ENCODE data around the gene LITAFD. TPM values are rescaled to one million over a fixed set of nuclear protein-coding genes. Genes with fewer than 3 reads are reported as not detected.

LITAFD gene
- total and polyA plus RNA-seq, 12 donors, result not detected

GRCh38 chr16:8845699-8846298 is 36.4 kb upstream of the LITAFD start:
- intact Hi-C loops (cut with DNase I), result no loop called here
- Histone ChIP-seq H3K36me3 (replicated peaks in 1 of 2) (peaks cover 0 to 20% of the 10 kb centered on the region in 2 donors), H3K9me3 (replicated peaks in 1 of 3) (no peaks in the 10 kb centered on the region), H3K4me3 (no peak overlapping the region), H3K27me3 (no peaks in the 10 kb centered on the region), H3K4me1 (replicated peaks in 1 of 2) (peaks cover 17 to 21% of the 10 kb centered on the region in 2 donors), H3K27ac (no peak overlapping the region)
- 92 to 95% (median 94%) methylated on average over 7 of the region's 7 CpGs for WGBS, 4 donors
- TF ChIP-seq CTCF (IDR thresholded peaks at IDR 0.05), result no peak
- TF ChIP-seq POLR2A (IDR thresholded peaks at IDR 0.05), result no peak
- no peak for DNase-seq

- Histone ChIP-seq H3K9me3 (replicated peaks in 1 of 3) (no peaks in the 10 kb centered on the region), H3K27me3 (no peaks in the 10 kb centered on the region), H3K4me1 (replicated peaks in 1 of 2) (peaks cover 18 to 23% of the 10 kb centered on the region in 2 donors), H3K36me3 (replicated peaks in 1 of 2) (peaks cover 0 to 20% of the 10 kb centered on the region in 2 donors), H3K4me3 (no peak overlapping the region), H3K27ac (no peak overlapping the region)
- WGBS, 4 donors, result 92 to 95% (median 93%) methylated on average over 10 of the region's 10 CpGs
- TF ChIP-seq CTCF (IDR thresholded peaks at IDR 0.05), result no peak
- no peak for TF ChIP-seq POLR2A (IDR thresholded peaks at IDR 0.05)
- intact Hi-C loops (cut with DNase I), result no loop called here
- no peak for DNase-seq
Measured at GRCh38 chr16:8846401-8846932, 35.7 kb upstream of the LITAFD start.

- Histone ChIP-seq H3K27me3 (no peaks in the 10 kb centered on the region), H3K36me3 (replicated peaks in 1 of 2) (peaks cover 0 to 25% of the 10 kb centered on the region in 2 donors), H3K9me3 (replicated peaks in 1 of 3) (no peaks in the 10 kb centered on the region), H3K4me1 (replicated peaks in 1 of 2) (peaks cover 18 to 23% of the 10 kb centered on the region in 2 donors), H3K4me3 (no peak overlapping the region), H3K27ac (no peak overlapping the region)
- 81 to 93% (median 91%) methylated on average over 11 to 13 of the region's 13 CpGs for WGBS, 4 donors
- DNase-seq, result no peak
- no peak for TF ChIP-seq POLR2A (IDR thresholded peaks at IDR 0.05)
- TF ChIP-seq CTCF (IDR thresholded peaks at IDR 0.05), result no peak
- intact Hi-C loops (cut with DNase I), result no loop called here
Measured at GRCh38 chr16:8847145-8847544, 35.0 kb upstream of the LITAFD start.

GRCh38 chr16:8847623-8848022 is 34.5 kb upstream of the LITAFD start:
- intact Hi-C loops (cut with DNase I), result no loop called here
- no peaks in the 10 kb centered on the region for H3K27me3 ChIP-seq
- H3K9me3 ChIP-seq (replicated peaks in 1 of 3), result no peaks in the 10 kb centered on the region
- peaks cover 0 to 28% of the 10 kb centered on the region in 2 donors for H3K36me3 ChIP-seq (replicated peaks in 1 of 2)
- no peak for TF ChIP-seq POLR2A (IDR thresholded peaks at IDR 0.05)
- TF ChIP-seq CTCF (IDR thresholded peaks at IDR 0.05), result no peak
- H3K4me3 ChIP-seq, result no peak overlapping the region
- 89 to 96% (median 93%) methylated on average over 8 to 15 of the region's 15 CpGs for WGBS, 4 donors
- peak in 1 of 7 donors; percentile 44 for DNase-seq
- no peak overlapping the region for H3K27ac ChIP-seq
- H3K4me1 ChIP-seq (replicated peaks in 1 of 2), result peaks cover 18 to 26% of the 10 kb centered on the region in 2 donors

Measured in adrenal gland (tissue), 12 donors.